Cardiac muscle cell (in vitro differentiated cells and primary cell): ENCODE results near the gene CACNA1C. TPM values are rescaled to one million over a fixed set of nuclear protein-coding genes. Genes with fewer than 3 reads are reported as not detected.

Source experiments
- DNase-seq, 2 donors: peaks; one replicate each; pipeline versions ENCODE4 v3.0.0 to v3.0.0-alpha.2; 2010 to 2017; ENCODE audit warnings: low read depth in 1 of 2, low spot score in 1 of 2
- H3K27ac ChIP-seq: fragments of 200-600 bp; sonication (generic); 2 replicates; pipeline ENCODE4 v1.5.1; 2016
- H3K27me3 ChIP-seq: fragments of 200-600 bp; sonication (generic); 2 replicates; pipeline ENCODE4 v1.6.0; 2016; ENCODE audit warnings: control low read depth
- H3K36me3 ChIP-seq: fragments of 200-600 bp; sonication (generic); 2 replicates; pipeline ENCODE4 v1.5.1; 2016; ENCODE audit warnings: control low read depth
- H3K4me1 ChIP-seq: fragments of 200-600 bp; sonication (generic); 2 replicates; pipeline ENCODE4 v1.8.1; 2017; ENCODE audit warnings: low read depth, mild to moderate bottlenecking, mixed run types
- H3K4me3 ChIP-seq: fragments of 200-600 bp; sonication (generic); 2 replicates; pipeline ENCODE4 v1.5.1; 2016; ENCODE audit warnings: mild to moderate bottlenecking
- H3K9me3 ChIP-seq: fragments of 200-600 bp; sonication (generic); 2 replicates; pipeline ENCODE4 v1.5.1; 2017; ENCODE audit warnings: low read depth, mild to moderate bottlenecking, control low read depth
- CTCF ChIP-seq: IDR thresholded peaks from 2 replicates; pipeline ENCODE4 v1.5.1; 2012; ENCODE audit warnings: low read depth, mild to moderate bottlenecking, low read length
- polyA plus RNA-seq: library from polyadenylated mRNA; unstranded; fragments of >200 nt; fragmentation: Nextera tagmentation; extraction: Ambion mirVana; gene quantifications from 2 replicates; pipeline ENCODE4 v1.2.1, GENCODE V29; 2016
- total RNA-seq: library from RNA; depleted of rRNA; stranded (reverse); fragments of >200 nt; gene quantifications from 2 replicates; pipeline ENCODE4 v1.2.3, GENCODE V29; 2016

Gene CACNA1C
- total and polyA plus RNA-seq, 2 experiments from 2014 or later = 40.8 to 77.8 TPM

- H3K27ac ChIP-seq = peak overlapping the region; percentile 48
- H3K9me3 ChIP-seq = no peaks in the 10 kb centered on the region
- no peaks in the 10 kb centered on the region for H3K4me1 ChIP-seq
- no peaks in the 10 kb centered on the region for H3K27me3 ChIP-seq
- H3K36me3 ChIP-seq = no peaks in the 10 kb centered on the region
- no peak for DNase-seq
- H3K4me3 ChIP-seq = no peak overlapping the region
- no peak for TF ChIP-seq CTCF
Measured at GRCh38 chr12:2137711-2138110, 84.9 kb downstream of the CACNA1C start.

GRCh38 chr12:2138294-2138693 is 85.5 kb downstream of the CACNA1C start:
- no peak for TF ChIP-seq CTCF
- no peak overlapping the region for H3K4me3 ChIP-seq
- no peaks in the 10 kb centered on the region for H3K27me3 ChIP-seq

GRCh38 chr12:2138871-2139308 is 86.1 kb downstream of the CACNA1C start:
- no peak for TF ChIP-seq CTCF
- Histone ChIP-seq H3K4me3 (no peak overlapping the region), H3K9me3 (no peaks in the 10 kb centered on the region), H3K27me3 (no peaks in the 10 kb centered on the region), H3K27ac (no peak overlapping the region), H3K4me1 (no peaks in the 10 kb centered on the region), H3K36me3 (no peaks in the 10 kb centered on the region)
- no peak for DNase-seq

More at GRCh38 chr12:2138294-2138693, 85.5 kb downstream of the CACNA1C start:
- Histone ChIP-seq H3K9me3 (no peaks in the 10 kb centered on the region), H3K36me3 (no peaks in the 10 kb centered on the region), H3K4me1 (no peaks in the 10 kb centered on the region), H3K27ac (peak overlapping the region; percentile 48)
- no peak for DNase-seq

GRCh38 chr12:2139651-2140050 is 86.9 kb downstream of the CACNA1C start:
- no peak overlapping the region for H3K27ac ChIP-seq
- no peaks in the 10 kb centered on the region for H3K36me3 ChIP-seq
- H3K27me3 ChIP-seq = no peaks in the 10 kb centered on the region
- no peaks in the 10 kb centered on the region for H3K9me3 ChIP-seq
- H3K4me3 ChIP-seq = no peak overlapping the region
- TF ChIP-seq CTCF = no peak
- no peaks in the 10 kb centered on the region for H3K4me1 ChIP-seq
- no peak for DNase-seq

GRCh38 chr12:2140858-2141519 is 88.2 kb downstream of the CACNA1C start:
- no peaks in the 10 kb centered on the region for H3K9me3 ChIP-seq
- H3K4me3 ChIP-seq = no peak overlapping the region
- no peak for TF ChIP-seq CTCF
- no peak for DNase-seq
- H3K4me1 ChIP-seq = peaks cover 7% of the 10 kb centered on the region
- no peak overlapping the region for H3K27ac ChIP-seq
- H3K27me3 ChIP-seq = no peaks in the 10 kb centered on the region
- H3K36me3 ChIP-seq = no peaks in the 10 kb centered on the region
